GM21381 (cell line): ENCODE results near the gene ELMO1.
"Not testable (repeated sequence)": the region's sequence is repeated elsewhere in the genome, so short reads cannot be mapped to it uniquely, and the experiment has no call there.

Source experiments
- ATAC-seq: cut with Tn5 transposase; IDR thresholded peaks from one replicate; pipeline ENCODE4 v1.9.1; 2021; ENCODE audit warnings: mild to moderate bottlenecking, moderate library complexity; ENCODE audit not compliant: unreplicated experiment

Gene ELMO1

DNA sequence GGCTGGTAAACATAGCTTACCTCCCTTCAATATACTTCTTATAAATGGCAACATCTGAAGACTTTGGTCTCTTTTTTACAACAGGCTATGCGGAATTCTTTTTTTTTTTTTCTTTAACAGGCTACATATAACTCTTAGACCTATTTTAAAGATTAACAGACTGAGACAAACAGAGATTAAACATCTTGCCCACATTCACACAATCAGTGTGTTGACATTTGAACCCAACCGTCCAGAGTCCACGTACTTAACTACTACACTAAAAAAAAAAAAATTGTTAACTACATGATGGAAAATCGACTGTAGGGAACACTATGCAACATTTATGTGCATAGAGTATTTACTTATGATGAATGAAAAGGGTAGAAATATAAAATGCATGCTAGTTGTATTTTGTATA, 298.5 kb downstream of the ELMO1 start:
- ATAC-seq: no peak

DNA sequence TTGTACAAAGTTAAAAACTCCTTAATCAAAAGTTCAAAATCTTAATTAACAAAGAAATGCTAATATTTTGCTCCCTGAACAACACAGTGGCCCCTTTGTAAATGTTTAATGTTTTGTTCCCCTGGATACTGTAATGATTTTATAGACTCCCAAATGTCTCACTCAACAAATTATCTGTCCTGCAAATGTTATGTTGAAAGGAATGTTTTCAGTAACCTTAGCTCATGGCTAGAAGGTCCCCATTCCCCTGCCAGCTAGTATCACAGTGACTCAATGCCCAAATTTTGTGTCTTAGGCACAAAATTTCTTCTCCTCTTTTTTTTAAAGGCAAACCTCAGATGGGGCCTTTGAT, 298.9 kb downstream of the ELMO1 start:
- no peak for ATAC-seq

DNA sequence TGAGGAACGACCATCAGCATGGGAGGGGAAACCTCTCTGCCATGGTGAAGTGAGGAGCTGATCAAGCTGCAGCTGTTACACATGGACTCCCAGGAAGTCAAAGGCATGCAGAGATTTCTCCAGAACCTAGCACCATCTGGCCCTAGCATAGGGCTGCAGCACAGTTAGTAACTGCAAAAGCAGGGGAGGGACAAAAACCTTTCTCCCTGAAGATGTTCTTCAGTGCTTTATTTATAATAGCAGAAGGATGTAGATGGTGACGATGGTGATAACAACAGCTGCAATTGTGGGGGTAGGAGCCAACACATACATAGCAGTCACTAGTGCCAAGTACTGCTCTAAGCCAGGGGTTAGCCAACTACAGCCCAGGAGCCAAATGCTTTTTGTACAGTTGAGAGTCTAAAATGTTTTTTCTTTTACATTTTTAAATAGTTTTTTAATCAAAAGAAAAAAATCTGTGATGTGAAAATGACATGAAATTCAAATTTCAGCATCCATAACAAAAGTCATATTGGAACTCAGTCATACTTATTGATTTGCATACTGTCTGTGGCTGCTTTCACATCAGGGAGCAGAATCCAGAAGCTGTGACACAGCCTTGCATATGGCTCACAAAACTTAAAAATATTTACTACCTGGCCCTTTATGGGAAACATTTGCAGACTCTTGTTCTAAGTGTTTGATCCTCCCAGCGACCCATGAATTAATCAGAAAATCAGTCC, 299.5 kb downstream of the ELMO1 start:
- ATAC-seq: peak; percentile 45

DNA sequence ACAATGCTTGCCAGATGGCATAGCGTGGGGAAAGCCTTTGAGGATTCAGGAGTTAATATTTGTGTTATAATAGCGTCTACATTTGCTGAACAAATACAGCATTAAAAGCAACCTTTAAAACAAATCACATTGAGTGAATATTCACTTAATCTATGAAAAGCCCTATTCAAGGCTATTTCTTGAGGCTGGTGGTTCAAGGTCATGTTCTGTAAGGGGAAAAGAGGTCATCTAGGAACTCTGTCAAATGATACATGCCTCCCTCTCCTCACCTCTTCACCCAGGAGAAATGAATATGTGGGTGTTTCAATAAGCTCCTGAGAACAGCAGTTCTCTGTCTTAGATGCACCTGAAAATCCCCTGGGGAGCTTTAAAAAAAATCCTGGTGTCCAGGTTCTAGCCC, 303.0 kb downstream of the ELMO1 start:
- no peak for ATAC-seq

DNA sequence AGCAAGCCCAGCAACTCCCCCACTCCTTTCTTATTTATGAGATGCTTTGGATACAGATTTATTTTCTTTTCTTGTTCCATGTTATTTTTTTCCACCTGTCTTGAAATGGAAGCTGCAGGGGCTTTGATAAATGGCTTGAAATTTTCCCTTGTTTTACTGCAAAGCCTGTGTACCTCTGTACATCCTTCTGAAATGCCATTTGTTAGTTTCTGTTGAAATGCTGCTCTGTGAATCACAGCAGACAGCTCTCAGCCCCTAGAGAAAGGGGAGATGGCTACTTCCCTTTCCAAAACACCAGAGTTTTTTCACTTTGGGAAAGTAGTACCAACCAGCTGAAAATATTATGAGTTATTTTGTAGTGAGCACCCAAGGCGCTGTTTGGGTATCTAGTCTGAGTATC, 304.2 kb downstream of the ELMO1 start:
- ATAC-seq: no peak

DNA sequence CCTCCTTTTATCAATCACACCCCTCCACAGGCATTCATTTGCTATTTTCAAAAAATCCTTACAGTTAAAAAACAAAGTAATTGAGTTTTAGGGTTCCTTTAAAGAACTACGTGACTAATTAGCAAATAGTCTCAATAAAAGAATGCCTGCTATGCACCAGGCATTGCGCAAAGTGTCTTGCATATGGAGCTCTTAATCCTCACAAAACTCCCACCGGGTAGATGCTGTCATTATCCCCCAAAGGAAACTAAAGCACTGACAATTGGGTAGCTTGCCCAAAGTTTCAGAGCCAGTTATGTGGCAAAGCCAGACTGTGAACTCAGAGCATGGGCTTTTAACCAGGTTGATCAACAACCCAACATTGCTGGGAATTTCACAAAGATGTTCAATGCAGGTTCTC, 305.7 kb downstream of the ELMO1 start:
- no peak for ATAC-seq

DNA sequence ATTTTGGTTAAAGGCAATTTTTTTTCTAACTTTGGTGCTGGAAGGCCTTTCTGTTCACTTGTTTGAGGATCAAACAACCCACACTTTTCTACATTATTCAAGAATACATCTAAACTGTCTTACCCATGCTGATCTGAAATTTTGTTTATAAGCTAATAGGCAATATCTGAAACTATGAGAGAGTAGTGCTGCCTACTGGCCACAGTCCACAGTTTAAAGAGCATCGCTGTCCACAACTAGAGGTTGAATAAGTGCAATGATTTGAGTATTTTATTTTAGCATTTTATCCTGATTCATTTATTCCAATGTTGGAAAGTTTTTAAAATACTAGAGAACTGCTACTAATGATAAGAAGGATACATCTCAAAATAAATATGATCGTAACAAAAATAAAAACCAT, 306.9 kb downstream of the ELMO1 start:
- ATAC-seq: no peak

DNA sequence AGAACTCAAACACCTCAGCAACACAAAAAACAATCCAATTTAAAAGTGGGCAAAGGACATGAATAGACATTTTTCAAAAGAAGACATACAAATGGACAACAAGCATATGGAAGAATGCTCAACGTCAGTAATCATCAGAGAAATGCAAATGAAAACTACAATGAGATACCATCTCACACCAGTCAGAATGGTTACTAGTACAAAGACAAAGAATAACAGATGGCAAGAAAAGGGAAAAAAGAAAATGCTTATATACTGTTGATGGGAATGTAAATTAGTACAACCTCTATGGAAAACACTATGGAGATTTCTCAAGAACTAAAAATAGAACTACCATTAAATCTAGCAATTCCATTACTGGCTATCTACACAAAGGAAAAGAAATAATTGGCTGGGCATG, 314.8 kb downstream of the ELMO1 start:
- ATAC-seq: not testable (repeated sequence)

DNA sequence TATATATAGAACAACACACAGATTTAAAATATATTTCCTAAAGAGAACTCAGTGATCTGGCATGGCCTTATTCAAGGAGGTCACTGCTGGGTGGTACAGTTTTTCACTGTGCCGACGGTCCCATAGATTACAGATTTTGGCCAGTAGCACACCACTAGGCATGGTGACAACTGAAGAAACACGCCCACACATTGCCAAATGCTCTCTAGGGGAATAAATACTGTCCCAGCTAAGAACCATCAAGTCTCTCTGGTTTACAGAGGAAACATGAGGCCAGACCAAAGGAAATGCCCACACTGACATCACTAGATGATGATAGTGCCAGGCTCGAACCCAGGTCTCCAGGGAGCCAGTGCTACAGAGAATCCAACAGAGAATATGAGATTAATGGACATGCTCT, 316.8 kb downstream of the ELMO1 start:
- ATAC-seq: no peak

DNA sequence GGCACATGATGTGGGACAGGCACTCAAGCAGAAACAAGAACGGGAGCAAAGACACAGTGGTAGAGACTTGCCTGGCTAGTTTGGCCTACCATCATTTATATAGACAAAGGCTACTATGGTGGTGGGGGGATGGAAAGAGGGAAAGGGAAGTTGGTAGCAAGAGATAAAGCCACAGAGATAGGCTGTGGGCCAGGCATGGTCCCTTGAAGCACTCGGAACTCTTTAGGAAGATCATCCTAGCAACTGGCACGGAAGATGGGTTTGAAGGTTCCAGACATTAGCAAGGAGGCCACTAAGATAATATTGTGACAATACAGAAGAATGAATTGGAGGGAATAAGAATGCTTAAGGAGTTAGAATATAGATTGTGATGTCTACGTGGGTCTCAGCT, 319.6 kb downstream of the ELMO1 start:
- no peak for ATAC-seq

DNA sequence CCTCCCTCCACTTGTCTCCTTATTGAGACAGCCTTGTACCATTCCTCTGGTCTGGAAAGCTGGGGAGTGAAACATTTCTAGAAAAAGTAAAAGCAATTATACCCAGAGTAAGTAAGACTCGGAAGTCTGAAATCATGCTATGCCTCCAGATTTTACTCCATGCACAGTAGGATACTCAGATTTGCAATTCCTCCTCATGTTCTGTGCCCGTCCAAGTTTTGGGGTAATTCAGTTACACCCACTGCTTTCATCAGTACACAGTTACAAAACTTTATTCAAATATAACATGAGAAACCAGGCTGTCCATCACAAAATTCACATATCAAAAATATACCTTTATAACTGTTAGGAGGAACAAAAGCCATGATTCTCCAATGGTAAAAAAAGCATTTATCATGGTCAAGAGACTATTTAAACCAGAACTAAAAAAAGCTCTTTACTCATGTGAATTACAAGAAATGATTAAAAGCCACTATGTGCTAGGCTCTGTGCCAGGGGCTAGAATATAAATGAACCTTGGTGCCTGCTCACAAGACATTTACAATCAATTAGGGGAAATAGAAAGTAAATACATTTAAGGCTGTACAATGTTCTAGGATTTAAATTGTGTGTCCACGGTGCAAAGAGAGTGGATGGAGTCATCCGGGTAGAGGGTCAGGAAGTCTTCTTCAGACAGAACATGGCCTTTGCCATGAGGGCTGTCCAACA, 320.2 kb downstream of the ELMO1 start:
- no peak for ATAC-seq

DNA sequence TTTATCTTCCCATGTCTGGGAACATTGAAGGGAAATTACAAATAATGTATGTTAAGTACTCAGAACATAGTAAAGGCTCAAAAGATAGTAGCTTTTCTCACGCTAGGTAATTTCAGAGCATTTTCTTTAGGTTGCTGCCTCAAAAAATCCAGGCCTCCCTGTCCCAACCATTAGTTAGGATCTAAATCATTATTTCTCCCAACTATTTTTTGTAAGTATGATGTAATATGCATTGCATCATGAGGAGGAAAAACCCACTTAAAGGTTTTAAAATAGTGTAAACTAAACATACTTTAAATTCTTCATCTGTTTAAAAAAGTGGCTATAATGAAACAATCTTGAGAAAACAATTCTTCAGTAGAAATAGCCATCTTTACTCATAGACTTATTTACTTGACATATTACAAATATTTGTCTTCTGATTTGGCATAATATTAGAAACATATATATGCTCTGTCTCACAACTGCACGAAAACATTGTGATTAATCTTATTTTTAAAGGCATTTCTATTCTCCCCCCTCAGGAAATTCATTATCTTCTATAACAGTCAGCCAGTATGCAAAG, 329.3 kb downstream of the ELMO1 start:
- ATAC-seq: no peak

DNA sequence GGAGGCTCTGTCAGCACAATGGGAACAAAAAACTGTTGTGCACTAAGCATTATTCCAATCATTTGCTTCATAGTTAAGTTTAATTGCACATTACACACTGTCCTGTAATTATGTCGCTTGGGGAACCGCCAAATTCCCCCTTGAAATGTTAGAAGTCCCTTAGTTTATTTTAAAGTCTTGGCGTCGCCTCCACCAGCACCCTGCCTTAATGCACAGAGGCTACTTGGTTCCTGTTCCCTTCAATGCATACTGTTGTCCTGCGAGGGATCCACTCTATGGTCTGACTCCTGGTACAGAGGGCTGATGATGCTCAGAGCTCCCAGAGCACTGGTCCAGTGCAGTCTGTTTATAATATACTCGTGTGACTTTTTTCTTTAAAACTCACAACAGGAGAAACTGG, 330.7 kb downstream of the ELMO1 start:
- ATAC-seq: no peak

DNA sequence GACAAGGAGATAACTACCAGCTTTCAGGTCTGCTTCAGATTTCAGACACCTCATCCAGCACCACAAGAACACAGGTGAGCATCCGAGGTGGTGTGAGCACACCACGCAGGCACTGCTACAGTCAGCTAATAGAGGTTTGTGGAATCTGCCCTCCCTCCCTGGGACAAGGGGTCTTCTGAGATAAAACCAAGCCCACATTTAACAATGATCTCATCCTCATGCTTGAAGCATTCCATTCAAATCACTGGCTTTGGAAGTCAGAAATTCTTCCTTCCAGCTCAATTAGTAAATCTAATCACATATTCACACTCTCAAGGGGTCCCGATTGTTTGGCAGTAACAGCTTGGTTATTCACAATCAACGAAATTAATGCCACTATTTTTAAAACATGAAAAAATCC, 331.4 kb downstream of the ELMO1 start:
- ATAC-seq: no peak

DNA sequence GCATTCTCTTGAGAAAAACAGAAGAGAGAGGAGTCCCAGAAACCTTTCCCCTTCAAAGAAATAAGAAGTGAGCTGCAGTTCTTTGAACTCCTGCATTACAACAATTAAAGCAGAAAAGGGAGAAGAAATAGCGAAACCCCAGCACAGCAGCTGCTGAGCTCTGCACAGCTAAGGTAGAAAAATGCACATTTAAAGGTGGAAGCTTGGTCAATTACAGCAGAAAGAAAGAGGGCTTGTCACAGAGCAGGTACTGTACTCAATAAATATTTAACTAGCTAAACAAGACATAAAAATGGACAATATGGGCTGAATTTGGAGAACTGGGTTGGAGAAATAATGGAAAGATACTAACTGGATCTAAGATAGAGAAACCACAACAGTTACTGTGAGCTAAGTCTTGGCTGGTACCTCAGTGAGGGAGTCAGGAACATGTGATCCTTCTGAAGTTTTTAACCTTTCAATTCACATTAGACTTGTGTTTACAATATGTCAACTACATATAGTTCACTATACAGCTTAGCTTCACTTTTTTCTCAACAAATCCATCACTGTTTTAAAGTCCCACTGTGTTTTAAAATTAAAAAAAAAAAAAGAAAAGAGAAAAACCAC, 332.5 kb downstream of the ELMO1 start:
- ATAC-seq: no peak

DNA sequence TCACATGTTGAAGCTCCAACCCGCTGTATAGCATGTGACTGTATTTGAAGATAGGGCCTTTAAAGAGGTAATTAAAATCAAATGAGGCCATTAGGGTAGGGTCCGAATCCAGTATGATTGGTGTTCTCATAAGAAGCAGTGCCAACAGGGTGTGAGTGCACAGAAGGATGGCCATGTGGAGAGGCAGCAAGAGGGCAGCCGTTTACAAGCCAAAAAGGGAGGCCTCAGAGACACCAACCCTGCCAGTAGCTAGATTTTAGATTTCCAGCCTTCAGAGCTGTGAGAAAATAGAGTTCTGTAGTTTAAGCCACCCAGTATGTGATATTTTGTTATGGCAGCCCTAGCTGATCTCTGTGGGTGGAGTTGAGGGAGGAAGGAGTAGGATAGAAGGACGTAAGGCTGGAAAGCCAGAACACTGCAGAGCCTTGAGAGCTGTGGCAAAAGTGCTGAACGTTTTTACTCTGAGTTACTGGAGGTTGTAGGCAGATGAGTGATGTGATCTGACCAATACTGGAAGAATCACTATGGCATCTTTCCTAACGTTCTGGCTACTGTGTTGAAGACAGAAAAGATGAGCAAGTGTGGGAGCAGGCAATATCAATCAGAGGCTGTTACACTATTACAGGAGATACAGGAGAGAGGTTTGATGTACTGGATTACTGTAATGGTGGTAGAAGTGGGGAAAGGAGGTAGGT, 334.9 kb downstream of the ELMO1 start:
- no peak for ATAC-seq

DNA sequence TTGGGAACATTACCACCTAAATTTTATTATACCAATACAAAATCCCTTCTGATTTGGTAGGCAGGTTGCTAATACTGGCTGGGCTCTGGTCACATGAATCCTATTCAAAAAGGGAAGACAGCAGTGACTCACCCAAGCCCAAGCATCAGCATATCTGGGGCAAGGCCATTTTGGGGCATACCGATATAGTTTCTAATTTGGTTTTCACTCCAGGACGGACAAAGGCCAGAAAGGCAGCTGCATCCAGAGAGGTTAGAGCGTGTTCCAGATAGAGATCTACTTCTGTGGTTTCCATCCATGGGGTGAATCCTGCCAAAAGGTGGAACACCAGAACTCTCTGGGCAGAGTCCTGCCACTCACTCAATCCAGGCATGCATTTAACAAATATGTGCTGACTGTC, 335.8 kb downstream of the ELMO1 start:
- no peak for ATAC-seq

DNA sequence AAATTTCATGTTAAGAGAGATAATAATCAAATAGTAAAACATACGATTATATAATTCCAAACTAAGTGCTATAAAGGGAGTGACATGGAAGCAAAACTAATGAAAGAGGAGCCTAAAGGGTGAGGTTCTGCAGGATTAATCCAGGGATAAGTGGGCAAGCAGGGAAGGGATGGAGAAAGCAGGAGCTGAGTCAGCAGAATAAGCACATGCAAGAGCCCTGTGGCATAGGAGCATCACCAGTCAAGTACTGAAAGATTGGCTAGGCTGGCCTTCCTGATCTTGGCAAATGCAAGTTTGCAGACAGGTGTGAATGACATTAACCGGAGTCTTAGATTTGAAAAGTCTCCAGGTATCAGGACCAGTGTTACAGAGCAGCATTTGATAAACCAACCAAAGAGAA, 336.4 kb downstream of the ELMO1 start:
- no peak for ATAC-seq

DNA sequence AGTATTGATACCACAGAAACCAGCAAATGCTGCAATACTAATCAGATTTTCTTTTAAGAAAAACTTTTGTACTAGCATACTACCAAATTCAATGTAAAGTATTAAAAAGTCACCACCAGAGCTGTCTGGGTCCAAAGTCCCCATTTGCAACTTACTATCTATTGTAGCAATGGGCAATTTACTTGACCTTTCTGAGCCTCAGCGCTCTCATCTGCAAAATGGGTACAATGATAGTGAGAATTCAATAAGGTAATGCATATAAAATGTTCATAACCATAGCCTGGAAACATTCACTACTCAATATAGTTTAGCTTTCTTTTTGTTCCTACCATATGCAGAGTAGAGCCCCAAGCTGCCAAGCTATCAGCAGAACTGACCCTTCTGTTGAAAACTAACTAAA, 337.2 kb downstream of the ELMO1 start:
- ATAC-seq: no peak

DNA sequence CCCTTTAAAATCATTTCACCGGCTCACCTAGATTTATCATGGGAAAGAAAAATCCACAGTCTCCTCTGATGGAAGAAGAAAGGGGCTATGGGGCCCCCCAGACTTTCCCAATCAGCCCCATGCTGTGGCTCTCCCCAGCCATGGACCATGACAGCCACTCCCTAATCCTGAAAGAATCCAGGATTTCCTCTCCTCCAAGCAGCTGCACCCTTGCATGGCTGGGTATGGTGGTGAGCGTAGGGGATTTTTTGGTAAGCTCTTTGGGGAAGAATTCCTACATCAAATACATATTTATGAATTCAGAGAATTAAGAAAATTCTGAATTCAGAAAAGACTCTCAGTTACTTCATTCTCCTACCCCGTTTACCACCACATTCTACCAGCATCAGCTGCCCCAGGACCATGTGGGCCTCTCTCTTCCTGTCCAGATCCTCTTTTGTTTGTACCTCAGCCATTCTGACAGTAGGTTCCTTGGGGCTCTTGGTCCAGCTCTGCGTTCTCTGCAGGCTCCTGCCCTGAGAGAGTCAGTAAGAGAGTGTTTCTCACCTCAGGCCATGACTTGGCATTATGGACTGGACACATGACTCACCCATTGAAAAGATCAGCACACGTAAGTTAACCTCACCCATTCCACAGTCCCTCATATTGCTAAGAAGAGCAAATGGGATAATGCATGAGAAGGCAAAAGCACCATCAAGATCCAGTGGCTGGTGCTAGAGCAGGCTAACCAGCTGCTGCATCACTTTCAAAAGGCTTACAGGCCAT, 337.8 kb downstream of the ELMO1 start:
- no peak for ATAC-seq

DNA sequence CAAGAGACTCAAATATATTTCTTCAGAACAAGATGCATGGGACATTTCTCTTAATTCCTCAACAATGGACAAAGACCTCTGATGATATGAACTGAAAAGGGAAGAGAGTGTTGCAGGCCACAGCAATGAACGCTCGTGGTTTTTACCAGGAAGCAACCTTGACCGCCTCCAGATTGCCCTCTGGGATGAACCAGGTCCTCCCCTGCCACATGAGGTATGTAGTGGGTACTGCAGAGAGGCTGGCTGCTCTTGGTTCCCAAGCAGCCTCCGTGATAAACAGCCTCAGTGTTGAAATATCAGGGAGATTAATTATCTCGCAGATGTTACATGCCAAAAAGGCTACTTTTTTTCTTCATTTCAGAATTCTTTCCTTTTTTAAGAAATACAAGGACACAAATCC, 338.8 kb downstream of the ELMO1 start:
- ATAC-seq: no peak
